ENCODE data around the gene INTS3.
"Not testable (repeated sequence)": the region's sequence is repeated elsewhere in the genome, so short reads cannot be mapped to it uniquely, and the experiment has no call there.

INTS3 gene

DNA sequence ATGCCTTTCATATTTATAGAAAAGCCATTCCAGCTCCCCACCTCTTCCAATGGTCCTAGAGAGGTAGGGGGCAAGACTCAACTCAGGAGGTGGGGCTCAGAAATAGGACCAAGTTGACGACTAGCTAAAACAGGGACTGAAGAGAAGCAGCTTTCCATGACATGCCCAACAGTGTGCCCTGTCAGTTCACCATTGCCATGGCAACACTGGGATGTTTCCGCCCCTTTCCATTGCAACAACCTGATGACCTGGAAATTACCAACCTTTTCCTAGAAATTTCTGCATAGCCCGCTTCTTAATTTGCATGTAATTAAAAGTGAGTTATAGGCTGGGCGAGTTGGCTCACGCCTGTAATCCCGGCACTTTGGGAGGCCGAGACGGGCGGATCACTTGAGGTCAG is 22.4 kb upstream of the INTS3 start:
- no peak for DNase-seq (ENCODE audit: low read depth)
- no peak overlapping the region for H3K4me3 ChIP-seq (ENCODE audit: low read depth, low read length)
- TF ChIP-seq, protein P1, sequence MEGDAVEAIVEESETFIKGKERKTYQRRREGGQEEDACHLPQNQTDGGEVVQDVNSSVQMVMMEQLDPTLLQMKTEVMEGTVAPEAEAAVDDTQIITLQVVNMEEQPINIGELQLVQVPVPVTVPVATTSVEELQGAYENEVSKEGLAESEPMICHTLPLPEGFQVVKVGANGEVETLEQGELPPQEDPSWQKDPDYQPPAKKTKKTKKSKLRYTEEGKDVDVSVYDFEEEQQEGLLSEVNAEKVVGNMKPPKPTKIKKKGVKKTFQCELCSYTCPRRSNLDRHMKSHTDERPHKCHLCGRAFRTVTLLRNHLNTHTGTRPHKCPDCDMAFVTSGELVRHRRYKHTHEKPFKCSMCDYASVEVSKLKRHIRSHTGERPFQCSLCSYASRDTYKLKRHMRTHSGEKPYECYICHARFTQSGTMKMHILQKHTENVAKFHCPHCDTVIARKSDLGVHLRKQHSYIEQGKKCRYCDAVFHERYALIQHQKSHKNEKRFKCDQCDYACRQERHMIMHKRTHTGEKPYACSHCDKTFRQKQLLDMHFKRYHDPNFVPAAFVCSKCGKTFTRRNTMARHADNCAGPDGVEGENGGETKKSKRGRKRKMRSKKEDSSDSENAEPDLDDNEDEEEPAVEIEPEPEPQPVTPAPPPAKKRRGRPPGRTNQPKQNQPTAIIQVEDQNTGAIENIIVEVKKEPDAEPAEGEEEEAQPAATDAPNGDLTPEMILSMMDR (IDR thresholded peaks at IDR 0.05; ENCODE audit: insufficient read depth, low read depth, low read length, missing control alignments), result no peak

DNA sequence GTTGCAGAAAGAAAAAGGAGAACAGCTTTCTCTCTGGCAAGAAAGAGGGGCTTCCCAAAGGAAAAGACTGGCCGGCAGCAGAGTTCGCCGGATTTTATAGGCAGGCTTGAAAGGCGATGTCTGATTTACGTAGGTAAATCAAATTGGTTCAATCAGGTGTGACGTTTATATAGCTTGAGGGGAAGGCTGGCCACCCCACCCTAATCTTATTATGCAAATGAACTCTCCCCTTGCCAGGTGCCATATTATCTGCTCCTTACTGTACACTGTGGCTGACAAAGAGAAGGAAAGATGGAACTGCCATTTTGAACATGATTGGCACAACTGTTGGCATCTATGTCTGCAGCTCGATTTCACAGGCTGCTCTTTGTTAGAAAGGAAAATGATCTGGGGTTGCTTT is 16.8 kb upstream of the INTS3 start:
- TF ChIP-seq, protein P1 (IDR thresholded peaks at IDR 0.05; ENCODE audit: insufficient read depth, low read depth, low read length, missing control alignments), result no peak
- no peak for DNase-seq (ENCODE audit: low read depth)

DNA sequence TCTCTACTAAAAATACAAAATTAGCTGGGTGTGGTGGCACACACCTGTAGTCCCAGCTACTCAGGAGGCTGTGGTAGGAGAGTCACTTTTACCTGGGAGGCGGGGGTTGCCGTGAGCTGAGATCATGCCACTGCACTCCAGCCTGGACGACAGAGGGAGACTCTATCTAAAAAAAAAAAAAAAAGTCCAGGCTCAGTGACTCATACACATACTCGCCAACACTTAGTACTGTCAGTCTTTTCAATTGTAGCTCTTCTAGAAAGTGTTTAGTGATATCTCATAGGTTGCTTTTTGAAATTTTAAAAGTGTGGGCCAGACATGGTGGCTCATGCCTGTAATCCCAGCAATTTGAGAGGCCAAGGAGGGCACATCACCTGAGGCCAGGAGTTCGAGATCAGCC is 11.6 kb upstream of the INTS3 start:
- not testable (repeated sequence) for DNase-seq (ENCODE audit: low read depth); H3K4me3 ChIP-seq (ENCODE audit: low read depth, low read length)

More for the DNA sequence above, 16.8 kb upstream of the INTS3 start:
- no peak overlapping the region for H3K4me3 ChIP-seq (ENCODE audit: low read depth, low read length)

DNA sequence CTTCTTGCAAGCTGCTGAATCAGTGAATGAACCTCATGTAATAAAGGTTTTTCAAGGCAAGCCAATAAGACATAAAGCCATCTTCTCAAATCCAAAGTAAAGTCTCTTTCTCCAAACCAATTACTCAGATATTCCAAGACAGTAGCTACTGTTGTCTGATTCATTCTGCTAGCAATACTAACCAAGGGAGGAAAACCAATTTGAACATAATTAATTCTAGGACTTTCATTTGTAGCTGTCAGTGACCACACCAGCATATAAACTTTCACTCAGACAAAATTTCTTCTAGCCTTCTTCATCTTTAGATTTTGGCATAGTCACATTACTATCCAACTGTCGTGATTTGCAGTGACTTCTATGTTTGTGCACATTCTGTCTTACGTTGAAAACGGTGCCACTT is 10.5 kb upstream of the INTS3 start:
- H3K4me3 ChIP-seq (ENCODE audit: low read depth, low read length), result no peak overlapping the region
- DNase-seq (ENCODE audit: low read depth), result no peak
- TF ChIP-seq, protein P1 (IDR thresholded peaks at IDR 0.05; ENCODE audit: insufficient read depth, low read depth, low read length, missing control alignments), result no peak

DNA sequence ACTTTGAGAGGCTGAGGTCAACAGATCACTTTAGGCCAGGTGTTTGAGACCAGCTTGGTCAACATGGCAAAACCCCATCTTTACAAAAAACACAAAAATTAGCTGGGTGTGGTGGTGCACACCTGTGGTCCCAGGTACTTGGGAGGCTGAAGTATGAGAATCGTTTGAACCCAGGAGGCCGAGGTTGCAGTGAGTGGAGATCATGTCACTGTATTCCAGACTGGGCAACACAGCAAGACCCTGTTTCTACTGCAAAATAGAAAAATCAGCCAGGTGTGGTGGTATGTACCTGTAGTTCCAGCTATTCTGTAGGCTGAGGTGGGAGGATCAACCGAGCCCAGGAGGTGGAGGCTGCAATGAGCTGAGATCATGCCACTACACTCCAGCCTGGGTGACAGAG is 4.2 kb upstream of the INTS3 start:
- TF ChIP-seq, protein P1 (IDR thresholded peaks at IDR 0.05; ENCODE audit: insufficient read depth, low read depth, low read length, missing control alignments), result no peak
- DNase-seq (ENCODE audit: low read depth), result no peak
- H3K4me3 ChIP-seq (ENCODE audit: low read depth, low read length), result no peak overlapping the region

DNA sequence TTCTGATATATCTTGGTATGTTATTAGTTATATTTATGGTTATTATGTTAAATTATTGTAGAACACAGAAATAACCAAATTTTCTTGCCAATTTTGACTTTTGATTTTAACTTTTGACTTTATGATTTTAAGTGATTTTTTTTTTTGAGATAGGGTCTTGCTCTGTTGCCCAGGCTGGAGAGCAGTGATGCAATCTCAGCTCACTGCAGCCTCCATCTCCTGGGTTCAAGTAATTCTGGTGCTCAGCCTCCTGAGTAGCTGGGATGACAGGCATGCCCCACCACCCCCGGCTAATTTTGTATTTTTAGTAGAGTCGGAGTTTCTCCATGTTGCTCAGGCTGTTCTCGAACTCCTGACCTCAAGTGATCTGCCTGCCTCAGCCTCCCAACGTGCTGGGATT is 3.2 kb upstream of the INTS3 start:
- H3K4me3 ChIP-seq (ENCODE audit: low read depth, low read length); DNase-seq (ENCODE audit: low read depth): not testable (repeated sequence)

DNA sequence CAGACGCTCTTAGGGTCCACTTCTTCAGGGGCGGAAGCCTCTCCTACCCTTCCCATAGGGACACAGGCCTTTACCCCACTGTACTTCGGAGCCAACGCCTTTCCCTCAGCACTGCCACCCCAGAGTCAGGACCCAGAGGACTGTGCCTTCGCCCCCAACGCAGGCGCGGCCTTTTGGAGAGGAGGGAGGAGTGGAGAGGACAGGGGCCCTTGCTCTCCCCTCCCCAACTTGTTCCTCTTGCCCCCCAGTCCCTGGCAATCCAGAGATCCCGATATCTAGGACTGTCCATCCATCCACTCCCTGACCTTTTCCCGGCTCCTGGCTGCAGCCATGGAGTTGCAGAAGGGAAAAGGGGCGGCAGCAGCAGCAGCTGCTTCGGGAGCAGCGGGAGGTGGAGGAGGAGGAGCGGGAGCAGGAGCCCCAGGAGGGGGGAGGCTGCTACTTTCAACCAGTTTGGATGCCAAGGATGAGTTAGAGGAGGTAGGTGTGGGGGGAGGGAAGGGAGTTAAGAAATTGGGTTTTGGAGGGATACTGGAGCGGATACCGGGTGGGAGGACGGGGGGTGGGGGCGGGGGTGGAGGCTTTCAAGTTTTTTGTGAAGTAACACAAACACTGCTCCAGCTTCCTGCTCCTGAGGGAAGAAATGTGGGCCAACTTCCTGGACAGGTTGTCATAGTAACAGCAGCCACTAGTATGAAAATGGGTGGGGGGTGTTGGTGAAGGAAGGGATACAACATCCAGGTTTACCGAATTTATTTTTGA is 636 bp downstream of the INTS3 start:
- H3K4me3 ChIP-seq (ENCODE audit: low read depth, low read length), result peak overlapping the region; percentile 97
- peak; percentile 46 for DNase-seq (ENCODE audit: low read depth)
- TF ChIP-seq, protein P1 (IDR thresholded peaks at IDR 0.05; ENCODE audit: insufficient read depth, low read depth, low read length, missing control alignments), result no peak

DNA sequence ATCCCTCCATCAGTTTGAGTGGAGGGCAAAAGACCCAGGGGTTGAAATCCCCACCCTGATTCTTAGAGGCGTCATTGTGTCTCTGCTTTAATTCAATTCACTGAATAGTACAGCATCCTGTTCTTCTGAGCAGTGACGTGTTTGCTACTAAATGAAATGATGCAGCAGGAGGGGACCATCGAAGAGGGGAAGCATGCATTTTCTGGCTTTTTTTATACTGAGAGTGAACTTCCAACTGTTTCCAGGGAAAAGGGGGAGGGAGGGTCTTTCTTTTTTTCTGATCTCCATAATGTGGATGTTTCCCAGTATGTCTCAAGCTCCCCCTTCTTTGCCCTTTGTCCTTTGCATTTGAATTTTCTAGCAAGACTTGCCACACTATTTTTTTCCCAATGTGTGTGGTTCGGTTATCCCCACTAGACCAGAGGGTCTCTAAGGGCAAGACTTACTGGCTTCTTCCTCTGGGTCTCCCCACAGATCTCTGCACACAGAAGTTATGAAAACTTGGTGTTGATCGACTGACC is 2.7 kb downstream of the INTS3 start:
- TF ChIP-seq, protein P1 (IDR thresholded peaks at IDR 0.05; ENCODE audit: insufficient read depth, low read depth, low read length, missing control alignments), result no peak
- peak overlapping the region; percentile 32 for H3K4me3 ChIP-seq (ENCODE audit: low read depth, low read length)

More for the DNA sequence above, 2.7 kb downstream of the INTS3 start:
- DNase-seq (ENCODE audit: low read depth), result no peak
